Upper lobe of left lung (tissue), 6 donors: ENCODE measurements around the gene CACNA2D2. TPM values are rescaled to one million over a fixed set of nuclear protein-coding genes. Genes with fewer than 3 reads are reported as not detected.

Experiments used
- ATAC-seq, 2 donors: fragments of 200-7000 bp; cut with Tn5 transposase; one replicate each; pipeline ENCODE4 v1.9.1; 2022; ENCODE audit warnings: mild to moderate bottlenecking in 2 of 2, moderate library complexity in 2 of 2; ENCODE audit not compliant: low FRiP score in 2 of 2
- DNase-seq, 2 donors: peaks; one replicate each; pipeline ENCODE4 v3.0.0-alpha.2; 2019 to 2020
- H3K27ac ChIP-seq, 4 donors: fragments of 200-600 bp; sonication (generic); one replicate each; pipeline ENCODE4 v1.5.1; 2016 to 2019
- H3K27me3 ChIP-seq, 4 donors: fragments of 200-600 bp; sonication (generic); one replicate each; pipeline ENCODE4 v1.5.1; 2017 to 2019
- H3K36me3 ChIP-seq, 4 donors: fragments of 200-600 bp; sonication (generic); one replicate each; pipeline ENCODE4 v1.5.1; 2016 to 2019
- H3K4me1 ChIP-seq, 4 donors: fragments of 200-600 bp; sonication (generic); one replicate each; pipeline ENCODE4 v1.5.1; 2018 to 2019
- H3K4me3 ChIP-seq, 4 donors: fragments of 200-600 bp; sonication (generic); one replicate each; pipeline ENCODE4 v1.5.1; 2017 to 2019; ENCODE audit warnings: mild to moderate bottlenecking in 2 of 4, moderate library complexity in 1 of 4
- H3K9me3 ChIP-seq, 4 donors: fragments of 200-600 bp; sonication (generic); one replicate each; pipeline ENCODE4 v1.5.1; 2018 to 2019
- EP300 ChIP-seq, 4 donors: sonication (generic); formaldehyde crosslinking; IDR thresholded peaks; one replicate each; pipeline ENCODE4 v1.5.1; 2017; ENCODE audit warnings: antibody characterized with exemption in 4 of 4, control low read depth in 2 of 4
- POLR2A ChIP-seq, 4 donors: fragments of 450-650 bp; IDR thresholded peaks; one replicate each; pipeline ENCODE4 v1.5.1; 2016 to 2017; ENCODE audit warnings: antibody characterized with exemption in 4 of 4, mild to moderate bottlenecking in 2 of 4
- POLR2AphosphoS5 ChIP-seq, 2 donors: sonication (generic); formaldehyde crosslinking; IDR thresholded peaks; one replicate each; pipeline ENCODE4 v1.5.1; 2017; ENCODE audit warnings: antibody characterized with exemption in 2 of 2
- WGBS, 2 donors: methylation state at CpG; one replicate each; pipeline ENCODE4 v1.1.5; 2017 to 2018; 5-methylcytosine and 5-hydroxymethylcytosine counted together
- total RNA-seq, 6 donors: library from RNA; depleted of rRNA in 4 of 6; stranded (reverse); fragments of >200 nt in 4 of 6; gene quantifications; one replicate each; pipeline versions ENCODE4 v1.1.0 to v1.2.1, GENCODE V29; 2016 to 2021
- TF ChIP-seq, protein P1 (sequence below), 6 experiments: fragments of 450-650 bp in 4 of 6; fragments of 200-600 bp in 2 of 6; sonication (generic) in 2 of 6; IDR thresholded peaks; one replicate each; pipeline ENCODE4 v1.5.1; 2016 to 2019; ENCODE audit warnings: antibody characterized with exemption in 6 of 6
- donor health status: DM: no; HTN: no; CAD: no; lungs with moderate emphysema.
- donor health status: DM: no; HTN: yes; CAD: no; lungs with severe emphysema.

CACNA2D2 gene
- total RNA-seq, 6 donors from 2014 or later, result 71.5 to 213 (median 113) TPM

DNA sequence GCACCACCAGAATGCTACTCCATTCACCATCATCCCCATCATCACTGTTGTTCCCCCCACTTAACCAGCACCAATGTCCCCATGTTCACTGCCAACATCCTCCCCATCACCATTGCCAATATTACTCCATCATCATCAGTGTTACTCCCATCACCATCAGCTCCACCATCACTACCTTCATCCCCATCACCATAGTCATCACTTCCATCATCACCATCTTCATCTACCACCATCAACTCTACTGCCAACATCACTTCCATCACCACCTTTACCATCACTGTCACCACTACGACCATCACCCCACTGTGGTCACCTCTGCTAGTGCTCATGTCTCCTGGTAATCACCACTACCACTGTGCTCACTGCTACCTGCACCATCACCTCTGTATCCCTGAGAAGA, 96.9 kb downstream of the CACNA2D2 start:
- peaks cover 0 to 4% (median 2%) of the 10 kb centered on the region in 4 donors for H3K4me1 ChIP-seq
- 68 to 80% methylated on average over 1 of the region's 1 CpG for WGBS, 2 donors
- H3K36me3 ChIP-seq, result no peaks in the 10 kb centered on the region
- DNase-seq, result no peak
- no peaks in the 10 kb centered on the region for H3K9me3 ChIP-seq
- no peak overlapping the region for H3K4me3 ChIP-seq
- no peaks in the 10 kb centered on the region for H3K27me3 ChIP-seq
- ATAC-seq, result no peak
- TF ChIP-seq EP300 (IDR thresholded peaks at IDR 0.05), result no peak
- TF ChIP-seq POLR2A (IDR thresholded peaks at IDR 0.05), result no peak
- TF ChIP-seq POLR2AphosphoS5 (IDR thresholded peaks at IDR 0.05), result no peak
- TF ChIP-seq, protein P1, sequence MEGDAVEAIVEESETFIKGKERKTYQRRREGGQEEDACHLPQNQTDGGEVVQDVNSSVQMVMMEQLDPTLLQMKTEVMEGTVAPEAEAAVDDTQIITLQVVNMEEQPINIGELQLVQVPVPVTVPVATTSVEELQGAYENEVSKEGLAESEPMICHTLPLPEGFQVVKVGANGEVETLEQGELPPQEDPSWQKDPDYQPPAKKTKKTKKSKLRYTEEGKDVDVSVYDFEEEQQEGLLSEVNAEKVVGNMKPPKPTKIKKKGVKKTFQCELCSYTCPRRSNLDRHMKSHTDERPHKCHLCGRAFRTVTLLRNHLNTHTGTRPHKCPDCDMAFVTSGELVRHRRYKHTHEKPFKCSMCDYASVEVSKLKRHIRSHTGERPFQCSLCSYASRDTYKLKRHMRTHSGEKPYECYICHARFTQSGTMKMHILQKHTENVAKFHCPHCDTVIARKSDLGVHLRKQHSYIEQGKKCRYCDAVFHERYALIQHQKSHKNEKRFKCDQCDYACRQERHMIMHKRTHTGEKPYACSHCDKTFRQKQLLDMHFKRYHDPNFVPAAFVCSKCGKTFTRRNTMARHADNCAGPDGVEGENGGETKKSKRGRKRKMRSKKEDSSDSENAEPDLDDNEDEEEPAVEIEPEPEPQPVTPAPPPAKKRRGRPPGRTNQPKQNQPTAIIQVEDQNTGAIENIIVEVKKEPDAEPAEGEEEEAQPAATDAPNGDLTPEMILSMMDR (IDR thresholded peaks at IDR 0.05), result no peak
- no peak overlapping the region for H3K27ac ChIP-seq

- WGBS, 2 donors, result 45 to 53% methylated on average over 8 of the region's 8 CpGs
- Histone ChIP-seq H3K27ac (no peak overlapping the region), H3K36me3 (no peaks in the 10 kb centered on the region), H3K9me3 (no peaks in the 10 kb centered on the region), H3K4me3 (no peak overlapping the region), H3K4me1 (peaks cover 0 to 4% (median 2%) of the 10 kb centered on the region in 4 donors), H3K27me3 (no peaks in the 10 kb centered on the region)
- ATAC-seq (no peak), DNase-seq (no peak)
- no peak for TF ChIP-seq POLR2AphosphoS5 (IDR thresholded peaks at IDR 0.05)
- TF ChIP-seq, protein P1 (IDR thresholded peaks at IDR 0.05), result no peak
- no peak for TF ChIP-seq EP300 (IDR thresholded peaks at IDR 0.05)
- no peak for TF ChIP-seq POLR2A (IDR thresholded peaks at IDR 0.05)
Observed at GRCh38 chr3:50405249-50405648, 98.2 kb downstream of the CACNA2D2 start.

- H3K4me1 ChIP-seq, result peaks cover 0 to 4% (median 2%) of the 10 kb centered on the region in 4 donors
- 14 to 33% methylated on average over 5 of the region's 5 CpGs for WGBS, 2 donors
- DNase-seq (peak in 1 of 2 donors; percentile 44), ATAC-seq (no peak)
- H3K27me3 ChIP-seq, result no peaks in the 10 kb centered on the region
- H3K27ac ChIP-seq, result no peak overlapping the region
- H3K4me3 ChIP-seq, result no peak overlapping the region
- no peaks in the 10 kb centered on the region for H3K9me3 ChIP-seq
- no peaks in the 10 kb centered on the region for H3K36me3 ChIP-seq
- TF ChIP-seq POLR2AphosphoS5 (IDR thresholded peaks at IDR 0.05) (no peak), EP300 (IDR thresholded peaks at IDR 0.05) (no peak), POLR2A (IDR thresholded peaks at IDR 0.05) (no peak)
- TF ChIP-seq, protein P1 (IDR thresholded peaks at IDR 0.05), result no peak
Observed at GRCh38 chr3:50401978-50402595, 101.3 kb downstream of the CACNA2D2 start.

DNA sequence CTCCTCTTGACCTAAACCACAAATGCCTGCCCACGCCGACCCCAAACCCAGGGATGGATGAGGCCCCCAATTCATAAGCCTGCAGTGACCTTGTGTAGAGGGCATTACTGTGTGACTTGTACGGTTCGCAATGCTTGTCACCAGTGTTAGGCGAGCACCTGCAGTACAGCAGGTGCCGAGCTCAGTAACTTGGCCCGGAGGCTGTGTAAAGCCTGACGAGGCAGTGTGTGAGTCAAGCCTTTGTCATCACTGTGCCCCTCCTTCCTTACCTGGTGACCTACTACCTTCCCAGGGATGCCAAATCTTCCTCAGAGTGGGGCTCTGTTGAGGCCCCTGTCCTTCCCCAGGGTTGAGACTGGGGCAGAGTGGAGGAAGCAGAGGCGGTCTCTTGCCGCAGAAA, 106.9 kb downstream of the CACNA2D2 start:
- peaks cover 0 to 3% (median 0%) of the 10 kb centered on the region in 4 donors for H3K36me3 ChIP-seq
- no peak for TF ChIP-seq POLR2A (IDR thresholded peaks at IDR 0.05)
- no peak for TF ChIP-seq POLR2AphosphoS5 (IDR thresholded peaks at IDR 0.05)
- TF ChIP-seq EP300 (IDR thresholded peaks at IDR 0.05), result no peak
- TF ChIP-seq, protein P1 (IDR thresholded peaks at IDR 0.05), result no peak
- peaks cover 0 to 7% (median 3%) of the 10 kb centered on the region in 4 donors for H3K4me1 ChIP-seq
- no peak overlapping the region for H3K27ac ChIP-seq
- no peaks in the 10 kb centered on the region for H3K27me3 ChIP-seq
- WGBS, 2 donors, result 93 to 94% methylated on average over 9 to 10 of the region's 10 CpGs
- ATAC-seq (no peak), DNase-seq (no peak)
- H3K9me3 ChIP-seq, result no peaks in the 10 kb centered on the region
- H3K4me3 ChIP-seq, result no peak overlapping the region
